ENCODE data around the gene ARHGEF39.

ARHGEF39 gene

GRCh38 chr9:35661756-35662350 is 3.1 kb downstream of the ARHGEF39 start:
- H3K4me3 ChIP-seq (replicated peaks; ENCODE audit: insufficient read depth, low read length), result no peak overlapping the region
- no peaks in the 10 kb centered on the region for H3K27me3 ChIP-seq (ENCODE audit: insufficient read depth, poor library complexity, severe bottlenecking)
- no peak overlapping the region for H3K27ac ChIP-seq (replicated peaks)
- no peak for DNase-seq (ENCODE audit: low read depth in 1 of 2, low spot score in 1 of 2)
- TF ChIP-seq REST (IDR thresholded peaks at IDR 0.05; ENCODE audit: insufficient replicate concordance, low read depth) (no peak), GABPA (IDR thresholded peaks at IDR 0.05; ENCODE audit: low read depth) (no peak), POLR2AphosphoS5 (IDR thresholded peaks at IDR 0.05; ENCODE audit: low read depth) (no peak), SPI1 (IDR thresholded peaks at IDR 0.05; ENCODE audit: borderline replicate concordance, low read depth) (no peak)
- TF ChIP-seq, protein P1, sequence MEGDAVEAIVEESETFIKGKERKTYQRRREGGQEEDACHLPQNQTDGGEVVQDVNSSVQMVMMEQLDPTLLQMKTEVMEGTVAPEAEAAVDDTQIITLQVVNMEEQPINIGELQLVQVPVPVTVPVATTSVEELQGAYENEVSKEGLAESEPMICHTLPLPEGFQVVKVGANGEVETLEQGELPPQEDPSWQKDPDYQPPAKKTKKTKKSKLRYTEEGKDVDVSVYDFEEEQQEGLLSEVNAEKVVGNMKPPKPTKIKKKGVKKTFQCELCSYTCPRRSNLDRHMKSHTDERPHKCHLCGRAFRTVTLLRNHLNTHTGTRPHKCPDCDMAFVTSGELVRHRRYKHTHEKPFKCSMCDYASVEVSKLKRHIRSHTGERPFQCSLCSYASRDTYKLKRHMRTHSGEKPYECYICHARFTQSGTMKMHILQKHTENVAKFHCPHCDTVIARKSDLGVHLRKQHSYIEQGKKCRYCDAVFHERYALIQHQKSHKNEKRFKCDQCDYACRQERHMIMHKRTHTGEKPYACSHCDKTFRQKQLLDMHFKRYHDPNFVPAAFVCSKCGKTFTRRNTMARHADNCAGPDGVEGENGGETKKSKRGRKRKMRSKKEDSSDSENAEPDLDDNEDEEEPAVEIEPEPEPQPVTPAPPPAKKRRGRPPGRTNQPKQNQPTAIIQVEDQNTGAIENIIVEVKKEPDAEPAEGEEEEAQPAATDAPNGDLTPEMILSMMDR (IDR thresholded peaks at IDR 0.05; ENCODE audit: insufficient read depth, low read length), result no peak

DNA sequence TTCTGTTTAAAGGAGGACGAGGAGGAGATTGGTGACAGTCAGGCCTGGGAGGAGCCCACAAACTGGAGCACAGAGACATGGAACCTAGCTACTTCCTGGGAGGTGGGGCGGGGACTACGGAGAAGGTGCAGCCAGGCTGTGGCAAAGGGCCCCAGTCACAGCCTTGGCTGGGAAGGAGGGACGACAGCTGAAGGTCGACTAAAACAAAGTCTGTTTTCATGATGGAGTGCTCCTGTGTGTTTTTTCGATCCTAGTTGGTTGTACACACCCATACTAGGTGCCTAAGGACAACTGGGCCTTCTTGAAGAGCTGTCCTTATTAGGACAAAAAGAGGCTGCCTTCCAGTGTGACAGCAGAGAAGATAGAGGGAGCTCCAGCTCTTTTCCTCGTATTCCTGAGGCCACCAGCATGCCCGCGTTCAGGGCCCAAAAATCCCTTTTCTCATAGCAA is 4.0 kb downstream of the ARHGEF39 start:
- H3K27ac ChIP-seq (replicated peaks), result no peak overlapping the region
- DNase-seq (ENCODE audit: low read depth in 1 of 2, low spot score in 1 of 2), result no peak

GRCh38 chr9:35659340-35659739 is 5.7 kb downstream of the ARHGEF39 start:
- TF ChIP-seq REST (IDR thresholded peaks at IDR 0.05; ENCODE audit: insufficient replicate concordance, low read depth), result no peak
- no peak for TF ChIP-seq GABPA (IDR thresholded peaks at IDR 0.05; ENCODE audit: low read depth)
- TF ChIP-seq, protein P1 (IDR thresholded peaks at IDR 0.05; ENCODE audit: insufficient read depth, low read length), result no peak
- no peak for TF ChIP-seq POLR2AphosphoS5 (IDR thresholded peaks at IDR 0.05; ENCODE audit: low read depth)
- no peak for TF ChIP-seq SPI1 (IDR thresholded peaks at IDR 0.05; ENCODE audit: borderline replicate concordance, low read depth)
- H3K27me3 ChIP-seq (ENCODE audit: insufficient read depth, poor library complexity, severe bottlenecking), result no peaks in the 10 kb centered on the region
- H3K27ac ChIP-seq (replicated peaks), result no peak overlapping the region
- no peak overlapping the region for H3K4me3 ChIP-seq (replicated peaks; ENCODE audit: insufficient read depth, low read length)
- no peak for DNase-seq (ENCODE audit: low read depth in 1 of 2, low spot score in 1 of 2)

More for the DNA sequence above, 4.0 kb downstream of the ARHGEF39 start:
- H3K4me3 ChIP-seq (replicated peaks; ENCODE audit: insufficient read depth, low read length), result no peak overlapping the region
- no peaks in the 10 kb centered on the region for H3K27me3 ChIP-seq (ENCODE audit: insufficient read depth, poor library complexity, severe bottlenecking)
- TF ChIP-seq POLR2AphosphoS5 (IDR thresholded peaks at IDR 0.05; ENCODE audit: low read depth) (no peak), SPI1 (IDR thresholded peaks at IDR 0.05; ENCODE audit: borderline replicate concordance, low read depth) (no peak), GABPA (IDR thresholded peaks at IDR 0.05; ENCODE audit: low read depth) (no peak), REST (IDR thresholded peaks at IDR 0.05; ENCODE audit: insufficient replicate concordance, low read depth) (no peak)
- TF ChIP-seq, protein P1 (IDR thresholded peaks at IDR 0.05; ENCODE audit: insufficient read depth, low read length), result no peak
